ENCODE measurements around the gene IGSF1.

GRCh38 chrX:131288738-131289511 lies at the start of gene IGSF1:
- TF ChIP-seq, protein P1, sequence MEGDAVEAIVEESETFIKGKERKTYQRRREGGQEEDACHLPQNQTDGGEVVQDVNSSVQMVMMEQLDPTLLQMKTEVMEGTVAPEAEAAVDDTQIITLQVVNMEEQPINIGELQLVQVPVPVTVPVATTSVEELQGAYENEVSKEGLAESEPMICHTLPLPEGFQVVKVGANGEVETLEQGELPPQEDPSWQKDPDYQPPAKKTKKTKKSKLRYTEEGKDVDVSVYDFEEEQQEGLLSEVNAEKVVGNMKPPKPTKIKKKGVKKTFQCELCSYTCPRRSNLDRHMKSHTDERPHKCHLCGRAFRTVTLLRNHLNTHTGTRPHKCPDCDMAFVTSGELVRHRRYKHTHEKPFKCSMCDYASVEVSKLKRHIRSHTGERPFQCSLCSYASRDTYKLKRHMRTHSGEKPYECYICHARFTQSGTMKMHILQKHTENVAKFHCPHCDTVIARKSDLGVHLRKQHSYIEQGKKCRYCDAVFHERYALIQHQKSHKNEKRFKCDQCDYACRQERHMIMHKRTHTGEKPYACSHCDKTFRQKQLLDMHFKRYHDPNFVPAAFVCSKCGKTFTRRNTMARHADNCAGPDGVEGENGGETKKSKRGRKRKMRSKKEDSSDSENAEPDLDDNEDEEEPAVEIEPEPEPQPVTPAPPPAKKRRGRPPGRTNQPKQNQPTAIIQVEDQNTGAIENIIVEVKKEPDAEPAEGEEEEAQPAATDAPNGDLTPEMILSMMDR (IDR thresholded peaks at IDR 0.05; ENCODE audit: low read depth, low read length), result no peak
- no peak for TF ChIP-seq EZH2phosphoT487 (IDR thresholded peaks at IDR 0.05; ENCODE audit: low read depth)
